Omental fat pad (tissue), 4 donors: ENCODE results near the gene FBXL7. TPM values are rescaled to one million over a fixed set of nuclear protein-coding genes. Genes with fewer than 3 reads are reported as not detected.

ENCODE experiments used
- ATAC-seq: fragments of 150-250 bp; one replicate; pipeline ENCODE4 v1.9.1; 2016; ENCODE audit warnings: mild to moderate bottlenecking, moderate library complexity; ENCODE audit not compliant: low FRiP score
- DNase-seq: peaks from one replicate; pipeline ENCODE4 v3.0.0-alpha.2; 2019; ENCODE audit warnings: low spot score
- CTCF ChIP-seq, 3 donors: fragments of 450-650 bp; IDR thresholded peaks; one replicate each; pipeline ENCODE4 v1.5.1; 2016 to 2017; ENCODE audit warnings: antibody characterized with exemption in 3 of 3, mild to moderate bottlenecking in 3 of 3, moderate library complexity in 2 of 3
- total RNA-seq, 4 donors: library from RNA; depleted of rRNA; stranded (reverse); fragments of >200 nt; gene quantifications; one replicate each; pipeline ENCODE4 v1.1.0, GENCODE V29; 2016

FBXL7 gene
- 10 to 100 TPM in 3 of 4 donors, 1 to 10 TPM in 1; 9.1 to 47.1 (median 17.1) TPM for total RNA-seq

GRCh38 chr5:15499528-15500324 lies at the start of gene FBXL7:
FBXL7 (plus strand) TSS chr5:15500180.
- DNase-seq (peak; percentile 29), ATAC-seq (peak; percentile 82)
- no peak for TF ChIP-seq CTCF (IDR thresholded peaks at IDR 0.05)

GRCh38 chr5:15450473-15450872 lies 49.5 kb upstream of the FBXL7 start:
- no peak for DNase-seq
- ATAC-seq = no peak
- TF ChIP-seq CTCF (IDR thresholded peaks at IDR 0.05) = no peak

GRCh38 chr5:15450949-15451348 lies 49.0 kb upstream of the FBXL7 start:
- no peak for TF ChIP-seq CTCF (IDR thresholded peaks at IDR 0.05)
- DNase-seq = no peak
- ATAC-seq = no peak

- TF ChIP-seq CTCF (IDR thresholded peaks at IDR 0.05) = no peak
- DNase-seq (no peak), ATAC-seq (no peak)
These were observed 48.0 kb upstream of the FBXL7 start for GRCh38 chr5:15452030-15452429.

- no peak for DNase-seq
- ATAC-seq = peak; percentile 54
- no peak for TF ChIP-seq CTCF (IDR thresholded peaks at IDR 0.05)
These were observed 47.2 kb upstream of the FBXL7 start for GRCh38 chr5:15452781-15453180.

- ATAC-seq = no peak
- DNase-seq = no peak
- no peak for TF ChIP-seq CTCF (IDR thresholded peaks at IDR 0.05)
These were observed 40.8 kb upstream of the FBXL7 start for GRCh38 chr5:15459200-15459599.
